Renal cortical epithelial cell (primary cell): ENCODE results near the gene TAF6L. TPM values are rescaled to one million over a fixed set of nuclear protein-coding genes. Genes with fewer than 3 reads are reported as not detected.
"Not testable (repeated sequence)": the region's sequence is repeated elsewhere in the genome, so short reads cannot be mapped to it uniquely, and the experiment has no call there.

ENCODE experiments used
- DNase-seq: peaks from one replicate; pipeline ENCODE4 v3.0.0-alpha.2; 2011; ENCODE audit warnings: low read depth
- total RNA-seq: library from RNA; depleted of rRNA; stranded (reverse); fragments of >200 nt; gene quantifications from 2 replicates; pipeline ENCODE4 v1.2.3, GENCODE V29; 2014

The TAF6L gene
- total RNA-seq, 1 donor from 2014 or later: 20.7 TPM

- peak; percentile 79 for DNase-seq
Measured at GRCh38 chr11:62805076-62805892, 34.1 kb downstream of the TAF6L start, which contains the start of gene NXF1. TSS of gene NXF1 (minus strand) at chr11:62805440. CDS start at chr11:62805356, 84 bp downstream.

GRCh38 chr11:62805961-62806441 is 34.8 kb downstream of the TAF6L start:
- DNase-seq: peak; percentile 28

GRCh38 chr11:62806611-62807121 is 35.5 kb downstream of the TAF6L start:
- peak; percentile 41 for DNase-seq

DNA sequence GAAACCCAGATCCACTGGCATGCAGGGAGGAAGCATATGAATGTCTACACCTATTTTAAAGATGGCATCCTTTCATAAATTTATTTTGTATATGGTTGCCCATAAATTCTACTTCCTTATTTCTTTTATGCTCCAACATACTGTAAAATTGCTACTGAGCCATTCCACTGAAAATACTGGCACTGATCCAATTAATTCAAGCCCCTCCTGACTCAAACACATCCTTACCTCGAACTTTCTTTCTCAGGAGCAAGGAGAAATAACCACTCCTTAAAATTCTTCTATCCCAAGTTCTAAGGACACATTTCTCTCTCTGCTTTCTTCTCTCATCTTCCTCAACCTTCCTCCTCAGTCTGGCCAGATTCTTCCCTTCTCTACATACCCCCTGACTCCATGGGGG is 39.6 kb downstream of the TAF6L start:
- no peak for DNase-seq

- no peak for DNase-seq
Measured at GRCh38 chr11:62811659-62812058, 40.5 kb downstream of the TAF6L start.

GRCh38 chr11:62816557-62816956 is 45.4 kb downstream of the TAF6L start:
- no peak for DNase-seq

GRCh38 chr11:62817129-62817528 is 45.9 kb downstream of the TAF6L start:
- DNase-seq: no peak

DNA sequence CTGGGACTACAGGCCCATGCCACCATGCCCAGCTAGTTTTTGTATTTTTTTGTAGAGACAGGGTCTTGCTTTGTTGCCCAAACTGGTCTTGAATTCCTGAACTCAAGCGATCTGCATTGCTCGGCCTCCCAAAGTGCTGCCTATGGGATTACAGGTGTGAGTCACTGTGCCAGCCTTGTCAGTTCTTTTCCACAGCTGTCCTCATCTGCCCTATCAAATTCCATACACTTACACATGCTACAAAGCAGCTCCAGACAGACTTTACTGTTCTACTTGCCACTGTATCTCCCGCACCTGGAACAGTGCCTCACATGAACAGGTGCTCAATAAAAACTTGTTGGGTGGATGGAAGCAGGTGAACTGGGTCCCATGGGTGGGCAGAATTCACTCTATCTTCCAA is 52.5 kb downstream of the TAF6L start:
- no peak for DNase-seq

DNA sequence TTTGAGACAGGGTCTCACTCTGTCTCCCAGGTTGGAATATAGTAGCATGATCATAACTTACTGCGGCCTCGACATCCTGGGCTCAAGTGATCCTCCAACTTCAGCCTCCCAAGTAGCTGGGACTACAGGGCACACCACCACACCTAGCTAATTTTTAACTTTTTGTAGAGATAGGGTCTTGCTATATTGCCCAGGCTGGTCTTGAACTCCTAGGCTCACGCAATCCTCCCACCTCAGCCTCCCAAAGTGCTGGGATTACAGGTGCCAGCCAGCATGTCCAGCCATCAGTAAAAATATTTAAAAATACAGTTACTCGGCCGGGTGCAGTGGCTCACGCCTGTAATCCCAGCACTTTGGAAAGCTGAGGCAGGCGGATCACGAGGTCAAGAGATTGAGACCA is 56.9 kb downstream of the TAF6L start:
- DNase-seq: not testable (repeated sequence)

DNA sequence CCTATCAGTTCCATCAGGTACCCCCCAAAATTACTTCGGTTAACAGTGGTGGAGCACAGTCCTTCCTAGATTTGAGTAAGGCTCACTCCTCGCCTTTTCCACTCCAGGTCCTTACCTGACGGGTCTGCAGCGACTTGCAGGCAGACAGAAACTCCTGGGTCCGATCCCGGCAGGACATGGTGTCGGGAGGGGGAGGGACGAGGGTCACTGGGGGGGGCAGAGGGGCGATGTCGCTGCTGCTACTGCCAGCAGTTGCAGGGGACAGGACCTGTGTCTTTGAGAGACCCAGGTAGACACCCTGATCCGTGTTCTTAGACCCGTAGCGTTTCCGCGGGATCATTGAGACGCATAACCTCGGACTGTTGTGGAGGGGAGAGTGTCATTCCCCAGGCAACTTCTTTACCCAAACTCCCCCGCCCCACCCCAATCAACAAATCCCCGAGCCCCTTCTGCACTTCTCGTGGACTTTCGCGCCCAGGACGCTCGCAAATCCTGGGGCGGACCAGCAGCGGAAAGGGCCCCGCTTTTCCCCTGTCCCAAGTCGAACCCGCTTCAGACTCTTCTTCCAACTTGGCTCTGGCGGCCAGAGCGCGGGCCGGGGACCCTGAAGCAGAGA is 59.8 kb downstream of the TAF6L start:
- no peak for DNase-seq

DNA sequence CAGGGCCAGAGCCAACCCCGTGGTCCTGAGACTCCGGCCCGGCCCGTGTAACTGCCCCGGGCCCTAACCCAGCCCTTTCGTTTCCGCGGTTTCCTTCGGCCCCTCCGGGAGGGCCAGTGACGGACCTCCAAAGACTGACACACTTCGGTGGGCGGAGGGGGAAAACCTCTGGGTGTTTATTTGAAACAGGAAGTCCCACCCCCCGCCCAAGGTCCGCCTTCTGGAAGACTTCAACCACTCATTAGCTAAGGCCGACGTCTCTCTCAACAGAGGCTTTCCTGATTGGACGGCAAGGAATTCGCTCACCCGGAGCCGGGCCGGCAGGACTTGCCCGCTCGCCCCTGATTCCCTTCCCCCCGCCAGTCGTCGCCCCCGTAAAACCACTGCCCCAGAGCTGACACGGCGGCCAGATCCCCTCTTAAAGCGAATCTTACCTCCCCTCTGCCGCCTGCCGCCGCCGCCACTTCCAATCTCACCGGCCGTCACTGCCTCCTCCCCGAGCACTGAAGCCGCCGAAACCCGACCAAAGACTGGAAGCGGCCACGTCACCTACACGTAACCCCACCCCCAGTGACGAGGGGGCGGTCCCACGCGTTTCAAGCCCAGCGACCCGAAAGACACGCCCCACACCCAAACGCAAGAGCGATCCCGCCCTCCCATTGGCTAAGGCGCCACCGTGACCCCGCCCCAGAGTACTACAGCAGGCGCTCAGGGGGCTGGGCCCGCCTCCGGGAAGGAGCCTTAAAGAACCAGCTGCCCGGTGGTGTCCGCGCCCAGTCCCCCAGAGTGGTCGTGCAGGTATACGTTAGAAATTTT is 60.5 kb downstream of the TAF6L start, which contains the start of gene STX5:
Gene STX5, minus strand, starts transcription at position 532 of the 816 bp plus-strand sequence. CDS start 808 bp downstream, outside the sequence.
- peak; percentile 97 for DNase-seq

DNA sequence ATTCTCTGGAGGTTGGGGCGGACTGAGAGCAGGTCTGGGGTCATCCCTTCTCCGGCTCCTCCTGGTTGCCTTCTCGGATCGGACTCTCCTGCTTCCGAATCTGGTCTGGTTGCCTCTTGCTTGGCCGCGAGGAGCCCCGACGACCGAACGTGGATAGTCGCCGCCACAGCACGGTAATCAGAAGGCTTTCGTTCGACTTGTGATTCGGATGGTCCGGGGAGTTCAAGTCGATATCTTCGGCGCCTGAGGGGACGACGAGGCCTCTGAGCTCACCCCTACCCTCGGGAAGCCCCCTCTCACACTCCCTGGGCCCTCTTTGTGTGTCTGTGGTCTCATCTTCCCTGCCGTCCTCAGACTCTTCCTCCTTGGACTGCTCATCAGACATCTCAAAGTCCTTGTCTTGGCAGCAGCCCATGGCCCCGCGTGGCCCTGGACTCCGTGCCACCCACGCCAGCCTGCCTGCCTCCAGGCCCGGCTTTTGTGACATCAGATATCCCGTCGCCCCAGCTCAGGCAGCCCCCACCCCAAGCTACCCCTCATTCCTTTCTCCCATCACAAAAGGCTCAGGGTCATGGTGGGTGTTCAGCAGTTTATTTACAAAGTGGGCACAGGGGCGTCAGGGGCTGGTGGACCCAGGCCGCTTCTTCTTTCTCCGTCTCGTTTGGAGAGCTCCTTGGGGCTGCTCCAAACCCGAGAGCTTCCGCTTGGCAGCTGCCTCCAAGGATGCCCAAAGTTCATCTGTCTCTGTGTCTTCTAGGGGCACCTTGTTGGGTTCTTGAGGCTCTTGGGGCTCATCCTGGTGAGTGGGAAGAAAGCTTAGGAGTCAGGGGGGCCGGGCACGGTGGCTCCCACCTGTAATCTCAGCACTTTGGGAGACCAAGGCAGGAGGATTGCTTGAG is 61.4 kb downstream of the TAF6L start, which contains the start of gene TEX54:
Gene TEX54, minus strand, starts transcription at position 506 of the 899 bp plus-strand sequence.
- peak; percentile 18 for DNase-seq

DNA sequence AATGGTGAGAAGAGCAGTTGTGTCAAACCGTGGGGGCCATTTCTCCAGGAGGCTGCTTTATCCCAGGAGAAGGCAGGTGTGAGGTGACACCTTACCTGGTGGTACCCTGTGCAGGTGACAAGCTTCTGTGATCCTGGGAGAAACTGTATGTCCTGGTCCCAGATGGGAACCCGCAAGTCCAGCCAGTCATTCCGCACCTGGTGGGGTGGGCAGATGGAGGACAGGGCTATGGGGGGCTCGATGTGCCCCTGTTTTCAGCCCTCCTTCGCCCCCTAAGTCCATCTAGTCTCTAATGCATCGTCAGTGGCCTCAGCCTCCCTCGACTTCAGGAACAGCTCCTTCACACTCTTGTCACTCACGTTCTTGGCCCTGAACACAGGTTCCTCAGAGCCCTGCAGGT is 64.1 kb downstream of the TAF6L start:
- DNase-seq: no peak

Other genes with a start within 250 kb of the TAF6L start
- gene AHNAK, start 224.6 kb upstream of the TAF6L start, total RNA-seq: 409 and 1,601 TPM in 2 replicates
- gene EEF1G, start 197.5 kb upstream of the TAF6L start, total RNA-seq: 1,513 and 1,623 TPM in 2 replicates
- gene TUT1, start 179.9 kb upstream of the TAF6L start, total RNA-seq: 5.9 and 12.7 TPM in 2 replicates
- 121 and 212 TPM in 2 replicates for gene MTA2, start 169.5 kb upstream of the TAF6L start, total RNA-seq
- 14.9 and 29.7 TPM in 2 replicates for gene EML3, start 158.6 kb upstream of the TAF6L start, total RNA-seq
- 0.87 and 2.5 TPM in 2 replicates for gene ROM1, start 158.1 kb upstream of the TAF6L start, total RNA-seq
- gene B3GAT3, start 149.4 kb upstream of the TAF6L start, total RNA-seq: 37.2 and 39.6 TPM in 2 replicates
- gene GANAB, start 124.8 kb upstream of the TAF6L start, total RNA-seq: 146 and 347 TPM in 2 replicates
- gene INTS5, start 118.1 kb upstream of the TAF6L start, total RNA-seq: 28.1 and 33.8 TPM in 2 replicates
- gene C11orf98, start 106.2 kb upstream of the TAF6L start, total RNA-seq: 20.8 and 33.9 TPM in 2 replicates
- 3.6 and 13.5 TPM in 2 replicates for gene CSKMT, start 106.1 kb upstream of the TAF6L start, total RNA-seq
- 4.1 and 6.1 TPM in 2 replicates for gene UQCC3, start 99.7 kb upstream of the TAF6L start, total RNA-seq
- 3.9 and 5.0 TPM in 2 replicates for gene LBHD1, start 99.1 kb upstream of the TAF6L start, total RNA-seq
- gene UBXN1, start 92.3 kb upstream of the TAF6L start, total RNA-seq: 97.6 and 105 TPM in 2 replicates
- gene LRRN4CL, start 81.9 kb upstream of the TAF6L start, total RNA-seq: 0.17 and 0.25 TPM in 2 replicates
- gene BSCL2, start 64.0 kb upstream of the TAF6L start, total RNA-seq: 47.8 and 50.4 TPM in 2 replicates
- not detected in 2 replicates for gene GNG3, start 63.7 kb upstream of the TAF6L start, total RNA-seq
- 4.3 and 18.4 TPM in 2 replicates for gene HNRNPUL2, start 43.9 kb upstream of the TAF6L start, total RNA-seq
- 25.0 and 25.1 TPM in 2 replicates for gene TTC9C, start 42.9 kb upstream of the TAF6L start, total RNA-seq
- 8.7 and 11.8 TPM in 2 replicates for gene ZBTB3, start 17.2 kb upstream of the TAF6L start, total RNA-seq
- gene POLR2G, start 9.8 kb upstream of the TAF6L start, total RNA-seq: 46.0 and 78.3 TPM in 2 replicates
- gene TMEM179B, start 16.0 kb downstream of the TAF6L start, total RNA-seq: 26.6 and 46.4 TPM in 2 replicates
- 15.1 and 29.3 TPM in 2 replicates for gene TMEM223, start 20.6 kb downstream of the TAF6L start, total RNA-seq
- 7.6 and 50.3 TPM in 2 replicates for gene NXF1, start 34.0 kb downstream of the TAF6L start, total RNA-seq
- gene STX5, start 60.7 kb downstream of the TAF6L start, total RNA-seq: 23.1 and 38.8 TPM in 2 replicates
- not detected in 2 replicates for gene TEX54, start 61.4 kb downstream of the TAF6L start, total RNA-seq
- 42.8 and 59.9 TPM in 2 replicates for gene WDR74, start 68.2 kb downstream of the TAF6L start, total RNA-seq
- gene SLC3A2, start 109.5 kb downstream of the TAF6L start, total RNA-seq: 95.0 and 163 TPM in 2 replicates
- gene CHRM1, start 150.0 kb downstream of the TAF6L start, total RNA-seq: not detected in 2 replicates
- not detected in 2 replicates for gene SLC22A6, start 213.6 kb downstream of the TAF6L start, total RNA-seq
- gene SLC22A8, start 244.4 kb downstream of the TAF6L start, total RNA-seq: not detected in 2 replicates